Breast epithelium (tissue), 4 donors: Measurements from ENCODE around the gene HIGD1B. TPM values are rescaled to one million over a fixed set of nuclear protein-coding genes. Genes with fewer than 3 reads are reported as not detected.
"Not testable (repeated sequence)": the region's sequence is repeated elsewhere in the genome, so short reads cannot be mapped to it uniquely, and the experiment has no call there.

ENCODE experiments used
- DNase-seq, 2 donors: peaks; one replicate each; pipeline ENCODE4 v3.0.0-alpha.2; 2019; ENCODE audit warnings: low spot score in 2 of 2
- H3K27ac ChIP-seq, 2 donors: fragments of 200-600 bp; sonication (generic) in 1 of 2; one replicate each; pipeline ENCODE4 v1.5.1; 2016 to 2019; ENCODE audit warnings: mild to moderate bottlenecking in 1 of 2
- H3K27me3 ChIP-seq, 2 donors: fragments of 200-600 bp; sonication (generic) in 1 of 2; one replicate each; pipeline versions ENCODE4 v1.5.1 to v1.6.0; 2017 to 2019; ENCODE audit warnings: control low read depth in 1 of 2, mild to moderate bottlenecking in 1 of 2
- H3K36me3 ChIP-seq: fragments of 200-600 bp; one replicate; pipeline ENCODE4 v1.5.1; 2019
- H3K4me1 ChIP-seq, 2 donors: fragments of 200-600 bp; sonication (generic); one replicate each; pipeline ENCODE4 v1.5.1; 2016 to 2019; ENCODE audit warnings: control low read depth in 1 of 2
- H3K4me3 ChIP-seq, 3 donors: fragments of 200-600 bp; sonication (generic); 1 replicate in 2 of 3; 2 replicates in 1 of 3; pipeline ENCODE4 v1.5.1; 2016 to 2019; ENCODE audit warnings: mild to moderate bottlenecking in 3 of 3, moderate library complexity in 2 of 3
- H3K9me3 ChIP-seq, 2 donors: fragments of 200-600 bp; sonication (generic) in 1 of 2; one replicate each; pipeline ENCODE4 v1.5.1; 2016 to 2019; ENCODE audit warnings: control low read depth in 1 of 2
- POLR2A ChIP-seq: fragments of 450-650 bp; IDR thresholded peaks from one replicate; pipeline ENCODE4 v1.6.1; 2016; ENCODE audit warnings: antibody characterized with exemption, mild to moderate bottlenecking, moderate library complexity
- POLR2AphosphoS5 ChIP-seq, 3 donors: sonication (generic); formaldehyde crosslinking; IDR thresholded peaks; one replicate each; pipeline ENCODE4 v1.6.1; 2017; ENCODE audit warnings: antibody characterized with exemption in 3 of 3
- intact Hi-C: fragments of 100-400 bp; cut with DNase I; formaldehyde crosslinking; loops from one replicate; pipeline ENCODE4 v1.15.1; 2023; ENCODE audit warnings: low total_unique reads
- total RNA-seq, 3 donors: library from RNA; depleted of rRNA; stranded (reverse); fragments of >200 nt; gene quantifications; one replicate each; pipeline ENCODE4 v1.1.0, GENCODE V29; 2016
- TF ChIP-seq, protein P1 (sequence below), 3 donors: fragments of 450-650 bp; IDR thresholded peaks; one replicate each; pipeline ENCODE4 v1.5.1; 2016 to 2017; ENCODE audit warnings: antibody characterized with exemption in 3 of 3, mild to moderate bottlenecking in 3 of 3, moderate library complexity in 3 of 3

Gene HIGD1B
- total RNA-seq, 3 donors from 2014 or later = 0.98 to 1.0 TPM; not detected in 1

DNA sequence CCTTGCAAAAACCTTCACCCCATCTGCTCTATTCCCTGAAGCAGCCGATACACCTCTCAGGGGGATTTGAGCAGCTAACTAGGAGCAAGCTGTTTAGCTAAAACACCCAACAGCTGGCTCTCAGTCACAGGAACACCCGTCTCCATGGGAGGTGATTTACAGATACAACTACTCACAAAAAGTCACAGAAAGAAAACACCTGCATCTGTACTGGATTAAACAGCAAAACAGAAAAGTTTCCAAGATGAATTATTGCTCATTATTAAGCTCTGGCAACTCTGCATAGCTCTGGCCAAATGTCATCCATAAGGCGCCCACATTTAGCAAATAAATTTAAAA lies 39.9 kb upstream of the HIGD1B start:
- no peak for DNase-seq
- intact Hi-C loops = no loop called here
- TF ChIP-seq POLR2A (no peak), POLR2AphosphoS5 (IDR thresholded peaks at IDR 0.05) (no peak)
- TF ChIP-seq, protein P1, sequence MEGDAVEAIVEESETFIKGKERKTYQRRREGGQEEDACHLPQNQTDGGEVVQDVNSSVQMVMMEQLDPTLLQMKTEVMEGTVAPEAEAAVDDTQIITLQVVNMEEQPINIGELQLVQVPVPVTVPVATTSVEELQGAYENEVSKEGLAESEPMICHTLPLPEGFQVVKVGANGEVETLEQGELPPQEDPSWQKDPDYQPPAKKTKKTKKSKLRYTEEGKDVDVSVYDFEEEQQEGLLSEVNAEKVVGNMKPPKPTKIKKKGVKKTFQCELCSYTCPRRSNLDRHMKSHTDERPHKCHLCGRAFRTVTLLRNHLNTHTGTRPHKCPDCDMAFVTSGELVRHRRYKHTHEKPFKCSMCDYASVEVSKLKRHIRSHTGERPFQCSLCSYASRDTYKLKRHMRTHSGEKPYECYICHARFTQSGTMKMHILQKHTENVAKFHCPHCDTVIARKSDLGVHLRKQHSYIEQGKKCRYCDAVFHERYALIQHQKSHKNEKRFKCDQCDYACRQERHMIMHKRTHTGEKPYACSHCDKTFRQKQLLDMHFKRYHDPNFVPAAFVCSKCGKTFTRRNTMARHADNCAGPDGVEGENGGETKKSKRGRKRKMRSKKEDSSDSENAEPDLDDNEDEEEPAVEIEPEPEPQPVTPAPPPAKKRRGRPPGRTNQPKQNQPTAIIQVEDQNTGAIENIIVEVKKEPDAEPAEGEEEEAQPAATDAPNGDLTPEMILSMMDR (IDR thresholded peaks at IDR 0.05) = no peak
- no peak overlapping the region for H3K27ac ChIP-seq
- no peaks in the 10 kb centered on the region for H3K27me3 ChIP-seq
- H3K4me3 ChIP-seq = no peak overlapping the region
- H3K9me3 ChIP-seq = no peaks in the 10 kb centered on the region
- no peaks in the 10 kb centered on the region for H3K4me1 ChIP-seq
- no peaks in the 10 kb centered on the region for H3K36me3 ChIP-seq

DNA sequence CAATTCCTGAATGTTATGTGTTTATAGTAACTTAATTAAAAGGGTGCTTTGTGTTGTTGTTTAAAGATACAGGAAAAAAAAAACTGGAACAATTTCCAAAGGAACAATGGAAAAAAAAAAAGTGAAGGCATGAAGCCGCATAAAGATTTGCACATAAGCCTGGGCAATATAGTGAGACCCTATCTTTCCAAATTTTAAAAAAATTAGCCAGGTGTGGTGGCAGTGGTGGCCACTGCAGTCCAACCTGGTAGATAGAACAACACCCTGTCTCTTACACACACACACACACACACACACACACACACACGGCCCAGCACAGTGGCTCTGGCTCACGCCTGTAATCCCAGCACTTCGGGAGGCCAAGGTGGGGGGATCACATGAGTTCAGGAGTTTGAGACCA lies 39.5 kb upstream of the HIGD1B start:
- DNase-seq = no peak
- Histone ChIP-seq H3K9me3 (no peaks in the 10 kb centered on the region), H3K36me3 (no peaks in the 10 kb centered on the region), H3K27ac (no peak overlapping the region), H3K4me1 (no peaks in the 10 kb centered on the region), H3K27me3 (no peaks in the 10 kb centered on the region), H3K4me3 (no peak overlapping the region)
- TF ChIP-seq, protein P1 (IDR thresholded peaks at IDR 0.05) = no peak
- no peak for TF ChIP-seq POLR2A
- no peak for TF ChIP-seq POLR2AphosphoS5 (IDR thresholded peaks at IDR 0.05)
- intact Hi-C loops = no loop called here

DNA sequence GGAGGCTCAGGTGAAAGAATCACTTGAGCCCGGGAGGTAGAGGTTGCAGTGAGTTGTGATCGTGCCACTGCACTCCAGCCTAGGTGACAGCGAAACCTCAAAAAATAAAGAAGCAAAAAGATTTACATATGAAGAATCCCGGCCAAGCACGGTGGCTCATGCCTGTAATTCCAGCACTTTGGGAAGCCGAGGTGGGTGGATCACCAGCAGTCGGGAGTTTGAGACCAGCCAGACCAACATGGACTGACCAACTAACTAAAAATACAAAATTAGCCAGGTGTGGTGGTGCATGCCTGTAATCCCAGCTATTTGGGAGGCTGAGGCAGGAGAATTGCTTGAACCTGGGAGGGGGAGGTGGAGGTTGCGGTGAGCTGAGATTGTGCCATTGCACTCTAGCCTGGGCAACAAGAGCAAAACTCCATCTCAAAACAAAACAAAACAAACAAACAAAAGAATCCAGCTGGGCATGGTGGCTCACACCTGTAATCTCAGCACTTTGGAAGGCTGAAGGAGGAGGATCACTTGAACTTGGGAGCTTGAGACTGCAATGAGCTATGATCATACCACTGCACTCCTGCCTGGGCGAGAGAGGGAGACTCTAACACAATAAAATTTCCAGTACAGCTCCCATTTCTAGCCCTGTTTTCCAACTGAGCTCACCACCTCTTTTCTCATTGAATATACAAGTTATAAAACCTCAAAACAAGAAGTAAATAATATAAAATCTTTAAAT lies 38.9 kb upstream of the HIGD1B start:
- intact Hi-C loops, H3K27me3 ChIP-seq, DNase-seq, H3K27ac ChIP-seq, H3K4me1 ChIP-seq, H3K9me3 ChIP-seq, H3K36me3 ChIP-seq, H3K4me3 ChIP-seq: not testable (repeated sequence)

DNA sequence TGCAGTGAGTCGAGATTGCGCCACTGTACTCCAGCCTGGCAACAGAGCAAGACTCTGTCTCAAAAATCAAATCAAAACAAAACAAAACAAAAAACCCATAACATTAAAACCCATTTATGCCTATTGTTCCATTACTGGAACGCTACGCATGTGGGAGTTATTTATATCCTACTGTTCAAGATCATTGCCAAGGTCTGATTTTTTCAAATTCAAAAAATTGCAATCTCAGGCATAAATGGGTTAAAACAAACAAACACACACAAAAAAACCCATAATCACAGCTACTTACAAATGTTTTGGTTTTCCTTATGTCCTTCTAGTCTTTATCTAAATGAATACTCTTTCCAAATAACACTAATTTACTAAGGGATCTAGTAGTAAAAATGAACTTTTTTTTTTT lies 35.4 kb upstream of the HIGD1B start:
- intact Hi-C loops = no loop called here
- DNase-seq = no peak
- H3K27ac ChIP-seq = no peak overlapping the region
- no peaks in the 10 kb centered on the region for H3K36me3 ChIP-seq
- no peaks in the 10 kb centered on the region for H3K27me3 ChIP-seq
- TF ChIP-seq POLR2A (no peak), POLR2AphosphoS5 (IDR thresholded peaks at IDR 0.05) (no peak)
- TF ChIP-seq, protein P1 (IDR thresholded peaks at IDR 0.05) = no peak
- no peaks in the 10 kb centered on the region for H3K4me1 ChIP-seq
- H3K4me3 ChIP-seq = no peak overlapping the region
- H3K9me3 ChIP-seq = no peaks in the 10 kb centered on the region

DNA sequence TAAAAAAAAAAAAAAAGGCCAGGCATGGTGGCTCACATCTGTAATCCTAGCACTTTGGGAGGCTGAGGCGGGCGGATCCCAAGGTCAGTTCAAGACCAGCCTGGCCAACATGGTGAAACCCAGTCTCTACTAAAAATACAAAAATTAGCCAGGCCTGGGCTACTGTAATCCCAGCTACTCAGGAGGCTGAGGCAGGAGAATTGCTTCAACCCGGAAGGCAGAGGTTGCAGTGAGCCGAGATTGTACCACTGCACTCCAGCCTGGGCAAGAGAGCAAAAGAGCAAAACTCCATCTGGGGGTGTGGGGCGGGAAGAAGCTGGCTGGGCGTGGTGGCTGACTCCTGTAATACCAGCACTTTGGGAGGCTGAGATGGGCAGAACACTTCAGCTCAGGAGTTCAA lies 29.2 kb upstream of the HIGD1B start:
- intact Hi-C loops, H3K4me1 ChIP-seq, H3K36me3 ChIP-seq, DNase-seq, H3K27me3 ChIP-seq, H3K27ac ChIP-seq, H3K4me3 ChIP-seq, H3K9me3 ChIP-seq: not testable (repeated sequence)

DNA sequence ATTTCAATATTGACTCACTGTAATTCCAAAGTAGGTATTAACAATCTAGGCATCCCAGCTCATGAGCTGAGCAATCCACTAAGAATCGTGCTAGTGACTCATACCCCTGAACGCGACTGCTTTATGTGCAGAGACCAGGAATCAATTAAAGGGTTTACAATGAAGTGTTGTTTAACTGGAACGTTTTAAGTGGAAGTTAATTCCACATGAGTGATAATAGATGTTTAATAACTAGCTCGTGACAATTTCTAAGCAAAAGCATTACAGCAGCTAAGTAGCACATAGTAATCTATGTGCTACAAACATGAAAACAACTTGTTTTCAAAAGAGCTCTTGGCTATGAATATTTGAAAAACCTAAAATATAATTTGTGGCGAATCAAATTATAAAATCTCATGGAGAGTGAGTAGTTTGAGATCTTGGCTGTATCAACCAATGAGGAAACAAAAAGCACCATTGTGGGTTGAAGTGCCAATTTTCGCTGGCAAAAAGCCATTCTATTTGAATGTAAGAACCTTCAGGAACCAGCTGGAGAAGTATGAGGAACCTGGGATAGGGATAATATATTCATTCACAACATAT lies 27.0 kb upstream of the HIGD1B start:
- intact Hi-C loops = no loop called here
- TF ChIP-seq, protein P1 (IDR thresholded peaks at IDR 0.05) = no peak
- no peak for TF ChIP-seq POLR2AphosphoS5 (IDR thresholded peaks at IDR 0.05)
- Histone ChIP-seq H3K27me3 (peaks cover 0 to 12% of the 10 kb centered on the region in 2 donors), H3K27ac (peak overlapping the region in 1 of 2 donors; percentile 9), H3K4me1 (no peaks in the 10 kb centered on the region), H3K36me3 (no peaks in the 10 kb centered on the region), H3K9me3 (no peaks in the 10 kb centered on the region), H3K4me3 (no peak overlapping the region)
- no peak for DNase-seq

DNA sequence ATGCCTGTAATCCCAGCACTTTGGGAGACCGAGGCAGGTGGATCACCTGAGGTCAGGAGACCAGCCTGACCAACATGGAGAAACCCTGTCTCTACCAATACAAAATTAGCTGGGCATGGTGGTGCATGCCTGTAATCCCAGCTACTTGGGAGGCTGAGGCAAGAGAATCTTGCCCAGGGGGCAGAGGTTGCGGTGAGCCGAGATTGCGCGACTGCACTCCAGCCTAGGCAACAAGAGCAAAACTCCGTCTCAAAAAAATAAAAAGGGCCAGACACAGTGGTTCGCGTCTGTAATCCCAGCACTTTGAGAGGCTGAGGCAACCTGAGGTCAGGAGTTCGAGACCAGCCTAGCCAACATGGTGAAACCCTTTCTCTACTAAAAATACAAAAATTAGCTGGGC lies 22.4 kb upstream of the HIGD1B start:
- H3K4me3 ChIP-seq, H3K27ac ChIP-seq, intact Hi-C loops, H3K4me1 ChIP-seq, DNase-seq, H3K9me3 ChIP-seq, H3K36me3 ChIP-seq: not testable (repeated sequence)
- H3K27me3 ChIP-seq = peaks cover 9 to 55% of the 10 kb centered on the region in 2 donors
